Loucy (cell line): ENCODE data around the gene LRRC17.

Experiments
- CTCF ChIP-seq: fragments of 200-600 bp; sonication (generic); conservative IDR thresholded peaks from 2 replicates; pipeline ENCODE4 v1.5.1; 2014; ENCODE audit warnings: mild to moderate bottlenecking, antibody characterized with exemption, low read length
- EZH2phosphoT487 ChIP-seq: fragments of 200-600 bp; IDR thresholded peaks from 2 replicates; pipeline ENCODE4 v1.6.1; 2018; ENCODE audit warnings: antibody characterized with exemption, mild to moderate bottlenecking, moderate library complexity, borderline replicate concordance

GRCh38 chr7:102983602-102984001 lies 70.8 kb downstream of the LRRC17 start:
- TF ChIP-seq CTCF (no peak), EZH2phosphoT487 (no peak)
